ENCODE measurements around the gene LRP11.

GRCh38 chr6:149913085-149913484 lies 48.9 kb upstream of the LRP11 start:
- TF ChIP-seq POLR2AphosphoS5 (IDR thresholded peaks at IDR 0.05; ENCODE audit: low read depth, low read length) (no peak), TAF1 (IDR thresholded peaks at IDR 0.05; ENCODE audit: borderline replicate concordance, insufficient read depth, low read length) (no peak)

Measured in PFSK-1 (cell line).